GM19035 (cell line): ENCODE data around the gene KYNU.
A peak's percentile ranks its signal among the peaks of the same experiment; 100 is the strongest.
"Not testable (repeated sequence)": the region's sequence is repeated elsewhere in the genome, so short reads cannot be mapped to it uniquely, and the experiment has no call there.

ENCODE experiments used
- ATAC-seq: cut with Tn5 transposase; IDR thresholded peaks from one replicate; pipeline ENCODE4 v1.9.1; 2021; ENCODE audit not compliant: unreplicated experiment

The KYNU gene

GRCh38 chr2:142914507-142915313 lies 37.2 kb downstream of the KYNU start:
- peak; percentile 100 for ATAC-seq

GRCh38 chr2:142915502-142915901 lies 38.0 kb downstream of the KYNU start:
- no peak for ATAC-seq

GRCh38 chr2:142918624-142919023 lies 41.2 kb downstream of the KYNU start:
- ATAC-seq, result no peak

GRCh38 chr2:142920571-142920970 lies 43.1 kb downstream of the KYNU start:
- no peak for ATAC-seq

- ATAC-seq, result no peak
Measured at GRCh38 chr2:142926445-142926844, 49.0 kb downstream of the KYNU start.

- no peak for ATAC-seq
Measured at GRCh38 chr2:142930835-142931398, 53.5 kb downstream of the KYNU start.

- no peak for ATAC-seq
Measured at GRCh38 chr2:142933916-142934315, 56.5 kb downstream of the KYNU start.

- ATAC-seq, result no peak
Measured at GRCh38 chr2:142935563-142936089, 58.2 kb downstream of the KYNU start.

GRCh38 chr2:142936629-142937028 lies 59.2 kb downstream of the KYNU start:
- ATAC-seq, result no peak

GRCh38 chr2:142937347-142937746 lies 59.9 kb downstream of the KYNU start:
- no peak for ATAC-seq

- ATAC-seq, result no peak
Measured at GRCh38 chr2:142938240-142938639, 60.8 kb downstream of the KYNU start.

GRCh38 chr2:142940606-142941223 lies 63.3 kb downstream of the KYNU start:
- ATAC-seq, result no peak

- no peak for ATAC-seq
Measured at GRCh38 chr2:142942690-142943089, 65.2 kb downstream of the KYNU start.

- no peak for ATAC-seq
Measured at GRCh38 chr2:142944264-142944663, 66.8 kb downstream of the KYNU start.

- no peak for ATAC-seq
Measured at GRCh38 chr2:142944721-142945120, 67.3 kb downstream of the KYNU start.

GRCh38 chr2:142946941-142947340 lies 69.5 kb downstream of the KYNU start:
- no peak for ATAC-seq

GRCh38 chr2:142948723-142949122 lies 71.3 kb downstream of the KYNU start:
- not testable (repeated sequence) for ATAC-seq

GRCh38 chr2:142950323-142950722 lies 72.9 kb downstream of the KYNU start:
- ATAC-seq, result not testable (repeated sequence)

GRCh38 chr2:142951190-142952007 lies 73.9 kb downstream of the KYNU start:
- no peak for ATAC-seq

GRCh38 chr2:142952018-142952417 lies 74.6 kb downstream of the KYNU start:
- ATAC-seq, result no peak
